DLD1 (cell line): ENCODE data around the gene AP1M1.
"Not testable (repeated sequence)": the region's sequence is repeated elsewhere in the genome, so short reads cannot be mapped to it uniquely, and the experiment has no call there.

Source experiments
- in situ Hi-C: cut with HindIII; loops from 2 replicates; pipeline ENCODE4 v1.10.0; 2017; ENCODE audit warnings: low sequenced_read_pairs

Gene AP1M1

GRCh38 chr19:16197622-16198369 lies at the start of gene AP1M1:
Gene AP1M1, plus strand, starts transcription at chr19:16197911. Its CDS starts 116 bp downstream, at chr19:16198027.
- in situ Hi-C loops, result no loop called here

GRCh38 chr19:16148443-16149229 lies 49.1 kb upstream of the AP1M1 start:
- in situ Hi-C loops, result no loop called here

- in situ Hi-C loops, result no loop called here
These were observed 44.0 kb upstream of the AP1M1 start for GRCh38 chr19:16153582-16154336.

- in situ Hi-C loops, result no loop called here
These were observed 43.2 kb upstream of the AP1M1 start for GRCh38 chr19:16154557-16154956.

- in situ Hi-C loops, result no loop called here
These were observed 42.6 kb upstream of the AP1M1 start for GRCh38 chr19:16155128-16155527.

GRCh38 chr19:16156904-16157303 lies 40.8 kb upstream of the AP1M1 start:
- in situ Hi-C loops, result no loop called here

GRCh38 chr19:16157601-16158000 lies 40.1 kb upstream of the AP1M1 start:
- in situ Hi-C loops, result no loop called here

GRCh38 chr19:16159655-16160054 lies 38.1 kb upstream of the AP1M1 start:
- in situ Hi-C loops, result no loop called here

GRCh38 chr19:16160445-16160942 lies 37.2 kb upstream of the AP1M1 start:
- in situ Hi-C loops, result no loop called here

- in situ Hi-C loops, result no loop called here
These were observed 36.7 kb upstream of the AP1M1 start for GRCh38 chr19:16160943-16161560.

GRCh38 chr19:16161840-16162239 lies 35.9 kb upstream of the AP1M1 start:
- in situ Hi-C loops, result no loop called here

GRCh38 chr19:16164222-16164890 lies 33.4 kb upstream of the AP1M1 start:
- in situ Hi-C loops, result no loop called here

- in situ Hi-C loops, result no loop called here
These were observed 31.3 kb upstream of the AP1M1 start for GRCh38 chr19:16166417-16166816.

- in situ Hi-C loops, result no loop called here
These were observed 30.7 kb upstream of the AP1M1 start for GRCh38 chr19:16167055-16167454.

- in situ Hi-C loops, result no loop called here
These were observed 29.1 kb upstream of the AP1M1 start for GRCh38 chr19:16168465-16169081.

GRCh38 chr19:16170134-16170533 lies 27.6 kb upstream of the AP1M1 start:
- in situ Hi-C loops, result no loop called here

GRCh38 chr19:16175954-16176353 lies 21.8 kb upstream of the AP1M1 start:
- in situ Hi-C loops, result no loop called here

- in situ Hi-C loops, result not testable (repeated sequence)
These were observed 18.8 kb upstream of the AP1M1 start for GRCh38 chr19:16178866-16179265.

GRCh38 chr19:16180611-16181010 lies 17.1 kb upstream of the AP1M1 start:
- in situ Hi-C loops, result no loop called here

- in situ Hi-C loops, result no loop called here
These were observed 13.0 kb upstream of the AP1M1 start for GRCh38 chr19:16184665-16185122.
